IMR-90 (cell line): ENCODE results near the gene FAM184A.

Experiments
- BHLHE40 ChIP-seq: fragments of 150-350 bp; IDR thresholded peaks from 2 replicates; pipeline ENCODE4 v1.6.1; 2016; ENCODE audit warnings: mild to moderate bottlenecking, low read depth, low read length
- CEBPB ChIP-seq: IDR thresholded peaks from 2 replicates; pipeline ENCODE4 v1.6.1; 2012; ENCODE audit warnings: low read depth, low read length, improper control_type of control experiment
- FOS ChIP-seq: fragments of 150-350 bp; IDR thresholded peaks from 2 replicates; pipeline ENCODE4 v1.6.1; 2016; ENCODE audit warnings: low read depth, low read length
- MAFK ChIP-seq: IDR thresholded peaks from 2 replicates; pipeline ENCODE4 v1.6.1; 2012; ENCODE audit warnings: low read depth, low read length, improper control_type of control experiment
- MAZ ChIP-seq: IDR thresholded peaks from 2 replicates; pipeline ENCODE4 v1.6.1; 2012; ENCODE audit warnings: low read depth, mild to moderate bottlenecking, low read length, improper control_type of control experiment, moderate library complexity, borderline replicate concordance
- NFE2L2 ChIP-seq: fragments of 150-350 bp; IDR thresholded peaks from 2 replicates; pipeline ENCODE4 v1.6.1; 2016; ENCODE audit warnings: low read depth, mild to moderate bottlenecking, low read length
- POLR2A ChIP-seq: IDR thresholded peaks from 2 replicates; pipeline ENCODE4 v1.6.1; 2012; ENCODE audit warnings: mild to moderate bottlenecking, low read depth, low read length
- RAD21 ChIP-seq: IDR thresholded peaks from 2 replicates; pipeline ENCODE4 v1.6.1; 2012; ENCODE audit warnings: low read length, improper control_type of control experiment
- RCOR1 ChIP-seq: IDR thresholded peaks from 2 replicates; pipeline ENCODE4 v1.6.1; 2012; ENCODE audit warnings: mild to moderate bottlenecking, low read length, improper control_type of control experiment; ENCODE audit not compliant: insufficient replicate concordance
- RFX5 ChIP-seq: IDR thresholded peaks from 2 replicates; pipeline ENCODE4 v1.8.0; 2012; ENCODE audit warnings: low read depth, mild to moderate bottlenecking, low read length, moderate library complexity
- SMC3 ChIP-seq: fragments of 150-350 bp; IDR thresholded peaks from 2 replicates; pipeline ENCODE4 v1.6.1; 2016; ENCODE audit warnings: low read depth, mild to moderate bottlenecking, antibody characterized with exemption, low read length, moderate library complexity
- TF ChIP-seq, protein P1 (sequence below): conservative IDR thresholded peaks from 2 replicates; pipeline ENCODE4 v1.5.1; 2012; ENCODE audit warnings: mild to moderate bottlenecking, low read depth, low read length, improper control_type of control experiment
- TF ChIP-seq, protein P2 (sequence below): fragments of 150-350 bp; IDR thresholded peaks from 2 replicates; pipeline ENCODE4 v1.6.1; 2016; ENCODE audit warnings: low read depth, mild to moderate bottlenecking, low read length, moderate library complexity, borderline replicate concordance
- TF ChIP-seq, protein P3 (sequence below): fragments of 150-350 bp; IDR thresholded peaks from 2 replicates; pipeline ENCODE4 v1.6.1; 2017; ENCODE audit warnings: mild to moderate bottlenecking, antibody characterized with exemption, low read length, low read depth

DNA sequence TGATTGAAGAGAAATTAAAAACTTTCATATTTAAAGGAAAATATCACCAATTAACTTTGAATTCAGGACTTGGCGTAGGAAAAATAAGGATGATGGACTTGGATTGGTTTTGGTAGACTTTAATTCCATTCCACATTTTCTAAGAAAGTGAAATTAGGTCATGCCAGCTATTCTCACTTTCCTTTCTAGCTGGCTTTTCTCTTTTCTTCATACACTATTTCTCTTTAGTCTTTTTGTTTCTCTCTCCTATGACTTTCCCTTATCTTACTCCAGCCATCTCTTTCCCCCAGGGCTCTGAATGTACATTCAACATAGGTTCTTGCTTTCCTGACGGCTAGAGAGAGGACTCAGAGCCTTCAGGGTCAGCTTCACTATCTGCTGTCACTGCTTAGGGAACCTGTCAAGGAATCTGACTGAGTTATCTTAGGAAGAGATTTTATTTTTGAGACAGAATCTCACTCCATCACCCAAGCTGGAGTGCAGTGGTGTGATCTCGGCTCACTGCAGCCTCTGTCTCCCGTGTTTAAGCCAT is 82.1 kb downstream of the FAM184A start:
- TF ChIP-seq, protein P1, sequence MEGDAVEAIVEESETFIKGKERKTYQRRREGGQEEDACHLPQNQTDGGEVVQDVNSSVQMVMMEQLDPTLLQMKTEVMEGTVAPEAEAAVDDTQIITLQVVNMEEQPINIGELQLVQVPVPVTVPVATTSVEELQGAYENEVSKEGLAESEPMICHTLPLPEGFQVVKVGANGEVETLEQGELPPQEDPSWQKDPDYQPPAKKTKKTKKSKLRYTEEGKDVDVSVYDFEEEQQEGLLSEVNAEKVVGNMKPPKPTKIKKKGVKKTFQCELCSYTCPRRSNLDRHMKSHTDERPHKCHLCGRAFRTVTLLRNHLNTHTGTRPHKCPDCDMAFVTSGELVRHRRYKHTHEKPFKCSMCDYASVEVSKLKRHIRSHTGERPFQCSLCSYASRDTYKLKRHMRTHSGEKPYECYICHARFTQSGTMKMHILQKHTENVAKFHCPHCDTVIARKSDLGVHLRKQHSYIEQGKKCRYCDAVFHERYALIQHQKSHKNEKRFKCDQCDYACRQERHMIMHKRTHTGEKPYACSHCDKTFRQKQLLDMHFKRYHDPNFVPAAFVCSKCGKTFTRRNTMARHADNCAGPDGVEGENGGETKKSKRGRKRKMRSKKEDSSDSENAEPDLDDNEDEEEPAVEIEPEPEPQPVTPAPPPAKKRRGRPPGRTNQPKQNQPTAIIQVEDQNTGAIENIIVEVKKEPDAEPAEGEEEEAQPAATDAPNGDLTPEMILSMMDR = no peak
- TF ChIP-seq POLR2A = no peak
- no peak for TF ChIP-seq MAZ
- no peak for TF ChIP-seq CEBPB
- TF ChIP-seq FOS = no peak
- TF ChIP-seq RCOR1 = no peak
- TF ChIP-seq RAD21 = no peak
- TF ChIP-seq SMC3 = no peak
- TF ChIP-seq, protein P2, sequence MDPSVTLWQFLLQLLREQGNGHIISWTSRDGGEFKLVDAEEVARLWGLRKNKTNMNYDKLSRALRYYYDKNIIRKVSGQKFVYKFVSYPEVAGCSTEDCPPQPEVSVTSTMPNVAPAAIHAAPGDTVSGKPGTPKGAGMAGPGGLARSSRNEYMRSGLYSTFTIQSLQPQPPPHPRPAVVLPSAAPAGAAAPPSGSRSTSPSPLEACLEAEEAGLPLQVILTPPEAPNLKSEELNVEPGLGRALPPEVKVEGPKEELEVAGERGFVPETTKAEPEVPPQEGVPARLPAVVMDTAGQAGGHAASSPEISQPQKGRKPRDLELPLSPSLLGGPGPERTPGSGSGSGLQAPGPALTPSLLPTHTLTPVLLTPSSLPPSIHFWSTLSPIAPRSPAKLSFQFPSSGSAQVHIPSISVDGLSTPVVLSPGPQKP = no peak
- no peak for TF ChIP-seq RFX5
- no peak for TF ChIP-seq MAFK
- TF ChIP-seq, protein P3, sequence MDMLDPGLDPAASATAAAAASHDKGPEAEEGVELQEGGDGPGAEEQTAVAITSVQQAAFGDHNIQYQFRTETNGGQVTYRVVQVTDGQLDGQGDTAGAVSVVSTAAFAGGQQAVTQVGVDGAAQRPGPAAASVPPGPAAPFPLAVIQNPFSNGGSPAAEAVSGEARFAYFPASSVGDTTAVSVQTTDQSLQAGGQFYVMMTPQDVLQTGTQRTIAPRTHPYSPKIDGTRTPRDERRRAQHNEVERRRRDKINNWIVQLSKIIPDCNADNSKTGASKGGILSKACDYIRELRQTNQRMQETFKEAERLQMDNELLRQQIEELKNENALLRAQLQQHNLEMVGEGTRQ = no peak
- no peak for TF ChIP-seq BHLHE40
- no peak for TF ChIP-seq NFE2L2
